Common myeloid progenitor, CD34-positive (primary cell): ENCODE results near the gene CDH13.

Experiments used
- CTCF ChIA-PET: fragments of 350-600 bp; sonication (Branson Sonifier 250); formaldehyde crosslinking; loops from one replicate; lab custom pipeline; 2021; ENCODE audit warnings: antibody characterized with exemption; lab: Charles Lee
- POLR2A ChIA-PET: fragments of 350-600 bp; sonication (Branson Sonifier 250); formaldehyde crosslinking; loops from one replicate; lab custom pipeline; 2021; ENCODE audit warnings: antibody characterized with exemption; lab: Charles Lee
- DNase-seq, 3 donors: peaks; one replicate each; pipeline versions ENCODE4 v3.0.0 to v3.0.0-alpha.2; 2013
- H3K27ac ChIP-seq, 2 experiments: 1 replicate in 1 of 2; 2 replicates in 1 of 2; pipeline ENCODE4 v1.7.0; 2013; ENCODE audit warnings: inconsistent platforms in 2 of 2, low read length in 2 of 2, mild to moderate bottlenecking in 2 of 2, low read depth in 1 of 2, moderate library complexity in 1 of 2; ENCODE audit not compliant: severe bottlenecking in 2 of 2, insufficient read depth in 1 of 2, poor library complexity in 1 of 2
- H3K27me3 ChIP-seq, 5 experiments: replicated peaks in 2 of 5; 1 replicate in 3 of 5; 2 replicates in 2 of 5; pipeline versions ENCODE4 v1.6.1 to v1.7.0; 2013; ENCODE audit warnings: low read length in 4 of 5, mild to moderate bottlenecking in 2 of 5, moderate library complexity in 2 of 5, inconsistent platforms in 1 of 5; ENCODE audit not compliant: insufficient read depth in 5 of 5, control insufficient read depth in 4 of 5
- H3K36me3 ChIP-seq, 4 experiments: 1 replicate in 2 of 4; 2 replicates in 2 of 4; pipeline versions ENCODE4 v1.6.1 to v1.7.0; 2013; ENCODE audit warnings: low read length in 3 of 4, control low read depth in 1 of 4, mild to moderate bottlenecking in 1 of 4; ENCODE audit not compliant: control insufficient read depth in 4 of 4, insufficient read depth in 4 of 4
- H3K4me1 ChIP-seq, 4 experiments: 1 replicate in 3 of 4; 2 replicates in 1 of 4; pipeline versions ENCODE4 v1.6.1 to v1.7.1; 2013; ENCODE audit warnings: low read length in 3 of 4, mild to moderate bottlenecking in 3 of 4, control low read depth in 1 of 4, inconsistent platforms in 1 of 4, moderate library complexity in 1 of 4; ENCODE audit not compliant: control insufficient read depth in 4 of 4, insufficient read depth in 4 of 4; ENCODE audit errors: control extremely low read depth in 1 of 4
- H3K4me3 ChIP-seq, 7 experiments: 1 replicate in 4 of 7; 2 replicates in 3 of 7; pipeline versions ENCODE4 v1.5.1 to v1.7.0; 2013; ENCODE audit warnings: mild to moderate bottlenecking in 7 of 7, low read length in 6 of 7, moderate library complexity in 6 of 7, inconsistent platforms in 2 of 7, low read depth in 2 of 7, control low read depth in 1 of 7; ENCODE audit not compliant: insufficient read depth in 4 of 7, control insufficient read depth in 1 of 7; ENCODE audit errors: extremely low read depth in 1 of 7
- H3K9me3 ChIP-seq, 5 experiments: 1 replicate in 4 of 5; 2 replicates in 1 of 5; pipeline versions ENCODE4 v1.6.1 to v1.7.1; 2013; ENCODE audit warnings: low read length in 4 of 5, mild to moderate bottlenecking in 2 of 5, inconsistent platforms in 1 of 5, low read depth in 1 of 5, moderate library complexity in 1 of 5; ENCODE audit not compliant: control insufficient read depth in 4 of 5, insufficient read depth in 2 of 5; ENCODE audit errors: control extremely low read depth in 1 of 5
- WGBS: methylation state at CpG from one replicate; pipeline ENCODE4 v1.1.5; 2013; ENCODE audit not compliant: insufficient coverage; 5-methylcytosine and 5-hydroxymethylcytosine counted together

The CDH13 gene

DNA sequence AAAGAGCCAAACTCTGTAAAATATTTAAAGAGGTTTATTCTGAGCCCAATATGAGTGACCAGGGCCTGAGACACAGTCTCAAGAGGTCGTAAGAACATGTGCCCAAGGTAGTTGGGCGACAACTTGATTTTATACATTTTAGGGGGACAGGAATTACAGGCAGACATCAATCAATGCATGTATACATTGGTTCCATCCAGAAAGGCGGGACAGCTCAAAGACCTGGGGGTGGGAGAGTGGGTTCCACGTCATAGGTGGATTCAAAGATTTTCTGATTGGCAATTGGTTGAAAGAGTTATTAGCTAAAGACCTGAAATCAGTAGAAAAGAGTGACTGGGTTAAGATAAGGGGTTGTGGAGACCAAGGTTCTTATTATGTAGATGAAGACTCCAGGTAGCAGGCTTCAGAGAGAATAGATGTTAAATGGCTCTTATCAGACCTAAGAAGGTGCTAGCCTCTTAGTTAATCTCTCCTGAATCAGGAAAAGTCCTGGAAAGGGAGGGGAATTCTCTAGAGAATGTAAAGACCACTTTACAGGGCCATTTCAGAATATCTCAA lies 1213.4 kb downstream of the CDH13 start:
- Histone ChIP-seq H3K4me1 (peaks cover 17 to 49% (median 39%) of the 10 kb centered on the region in 4 experiments), H3K27ac (no peak overlapping the region), H3K27me3 (no peaks in the 10 kb centered on the region), H3K9me3 (no peaks in the 10 kb centered on the region), H3K4me3 (no peak overlapping the region), H3K36me3 (no peaks in the 10 kb centered on the region)
- ChIA-PET POLR2A (no interaction called here), CTCF (interaction anchor here (5.9 kb wide), 1 partner anchor 14 kb away, joined by 29 read pairs; no protein-coding TSS in a partner anchor)
- DNase-seq = no peak
- 71% methylated on average over 4 of the region's 4 CpGs for WGBS

DNA sequence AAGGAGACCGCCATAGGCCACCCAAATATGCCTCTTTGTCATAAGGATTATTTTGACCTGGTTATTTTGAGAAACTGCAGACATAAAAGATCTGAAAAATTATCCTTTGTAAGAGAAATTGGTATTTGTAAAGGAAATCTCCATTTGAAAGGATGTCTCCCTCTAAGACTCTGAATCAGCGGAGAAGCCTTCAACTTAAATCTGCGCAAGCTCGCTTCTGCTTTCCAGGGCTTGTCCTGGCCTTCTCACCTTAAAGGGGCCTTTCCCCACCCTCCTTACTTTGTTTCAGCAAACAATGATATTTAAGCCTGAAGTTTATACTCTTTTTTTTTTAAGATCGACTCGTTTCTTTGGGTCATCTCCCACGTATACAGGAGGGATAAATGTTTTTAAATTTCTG lies 1215.5 kb downstream of the CDH13 start:
- Histone ChIP-seq H3K36me3 (no peaks in the 10 kb centered on the region), H3K9me3 (no peaks in the 10 kb centered on the region), H3K4me3 (no peak overlapping the region), H3K27ac (peak overlapping the region in 1 of 2 experiments; percentile 46), H3K27me3 (no peaks in the 10 kb centered on the region), H3K4me1 (peaks cover 7 to 33% (median 24%) of the 10 kb centered on the region in 4 experiments)
- 100% methylated on average over 2 of the region's 7 CpGs for WGBS
- ChIA-PET POLR2A (interaction anchor here (1.1 kb wide), 1 partner anchor 18 kb away, joined by 3 read pairs; no protein-coding TSS in a partner anchor), CTCF (interaction anchor here (5.9 kb wide), 1 partner anchor 16 kb away, joined by 29 read pairs; no protein-coding TSS in a partner anchor)
- DNase-seq = peak in 2 of 3 donors; percentile 27 to 32

DNA sequence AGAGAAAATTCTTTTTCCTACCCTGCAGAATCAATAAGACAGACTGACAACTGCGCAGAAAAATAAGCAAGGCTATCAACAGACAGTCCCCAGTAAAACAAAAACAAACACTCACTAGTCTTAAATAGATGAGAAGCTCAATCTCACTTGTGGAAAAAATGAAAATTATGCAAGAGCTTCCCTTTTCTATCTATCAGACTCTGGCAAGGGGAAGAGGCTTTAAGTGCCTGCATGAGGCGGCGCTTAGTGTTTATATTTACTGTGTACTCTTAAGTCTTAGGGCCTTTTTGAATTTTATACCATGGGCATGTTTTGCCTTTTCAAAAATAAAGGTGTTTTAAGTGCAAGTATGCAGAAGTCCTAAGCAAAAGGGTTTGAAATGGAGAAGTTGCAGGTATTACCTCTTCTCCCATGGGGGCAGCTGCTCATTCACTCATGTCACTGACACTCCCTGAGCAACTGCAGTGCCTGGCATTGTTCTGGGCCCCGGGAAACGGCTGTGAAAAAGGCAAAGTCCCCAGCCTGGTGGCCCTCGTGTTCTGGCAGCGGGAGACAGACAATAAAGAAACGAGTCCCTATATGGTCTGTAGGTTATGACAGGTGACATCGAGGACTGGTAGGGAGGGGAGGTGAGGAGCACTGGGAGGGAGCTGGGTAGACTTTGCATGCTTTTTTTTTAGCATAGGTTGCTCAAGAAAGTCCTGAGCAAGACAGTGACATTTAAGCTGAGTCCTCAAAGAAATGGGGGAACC lies 1216.2 kb downstream of the CDH13 start:
- H3K9me3 ChIP-seq = no peaks in the 10 kb centered on the region
- ChIA-PET POLR2A (interaction anchor here (1.1 kb wide), 1 partner anchor 18 kb away, joined by 3 read pairs; no protein-coding TSS in a partner anchor), CTCF (interaction anchor here (5.9 kb wide), 1 partner anchor 17 kb away, joined by 29 read pairs; no protein-coding TSS in a partner anchor)
- peaks cover 7 to 39% (median 28%) of the 10 kb centered on the region in 4 experiments for H3K4me1 ChIP-seq
- H3K36me3 ChIP-seq = no peaks in the 10 kb centered on the region
- H3K27ac ChIP-seq = peak overlapping the region in 1 of 2 experiments; percentile 46
- 22% methylated on average over 8 of the region's 9 CpGs for WGBS
- H3K4me3 ChIP-seq = peak overlapping the region in 1 of 7 experiments; percentile 19
- DNase-seq = peak in 2 of 3 donors; percentile 72 to 81
- no peaks in the 10 kb centered on the region for H3K27me3 ChIP-seq

DNA sequence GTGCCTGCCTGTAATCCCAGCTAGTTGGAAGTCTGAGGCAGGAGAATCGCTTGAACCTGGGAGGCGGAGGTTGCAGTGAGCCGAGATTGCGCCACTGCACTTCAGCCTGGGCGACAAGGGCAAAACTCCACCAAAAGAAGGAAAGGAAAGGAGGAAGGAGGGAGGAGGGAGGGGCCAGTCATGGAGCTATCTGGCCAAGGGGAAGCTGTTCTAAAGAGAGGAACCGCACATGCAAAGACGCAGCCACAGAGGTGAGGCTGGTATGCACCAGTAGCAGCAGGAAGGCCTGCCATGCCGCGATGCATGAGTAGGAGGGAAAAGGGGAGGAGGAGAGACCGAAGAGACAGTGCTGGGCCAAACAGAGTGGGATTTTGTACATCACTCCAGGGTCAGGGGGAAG lies 1216.9 kb downstream of the CDH13 start:
- Histone ChIP-seq H3K36me3 (no peaks in the 10 kb centered on the region), H3K4me3 (no peak overlapping the region), H3K4me1 (peaks cover 7 to 40% (median 28%) of the 10 kb centered on the region in 4 experiments), H3K9me3 (no peaks in the 10 kb centered on the region), H3K27me3 (no peaks in the 10 kb centered on the region), H3K27ac (no peak overlapping the region)
- POLR2A ChIA-PET = no interaction called here
- 36% methylated on average over 9 of the region's 10 CpGs for WGBS
- peak in 2 of 3 donors; percentile 46 to 56 for DNase-seq
- CTCF ChIA-PET = interaction anchor here (5.9 kb wide), 1 partner anchor 17 kb away, joined by 29 read pairs; no protein-coding TSS in a partner anchor

DNA sequence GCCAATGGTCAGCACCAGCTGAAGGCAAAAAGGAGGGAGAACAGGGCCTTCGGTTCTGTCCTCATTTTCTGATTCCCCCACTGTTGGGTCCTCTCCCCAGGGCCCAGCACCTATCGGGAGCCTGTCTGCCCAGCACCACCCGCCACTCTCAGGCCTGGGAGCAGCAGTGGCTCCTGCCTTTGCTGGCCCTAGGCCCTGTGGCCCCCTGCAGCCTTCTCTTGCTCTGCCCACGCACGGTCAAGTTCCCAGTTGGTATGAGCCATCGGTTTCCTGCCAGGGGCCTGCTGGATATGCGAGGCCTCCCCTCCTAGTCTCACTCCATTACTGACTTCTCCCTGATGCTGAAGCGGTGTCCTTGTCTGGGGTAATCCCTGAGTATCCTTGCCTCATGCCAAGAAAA lies 1218.5 kb downstream of the CDH13 start:
- 94% methylated on average over 8 of the region's 8 CpGs for WGBS
- Histone ChIP-seq H3K4me3 (no peak overlapping the region), H3K27ac (no peak overlapping the region), H3K9me3 (no peaks in the 10 kb centered on the region), H3K36me3 (no peaks in the 10 kb centered on the region), H3K27me3 (no peaks in the 10 kb centered on the region), H3K4me1 (peaks cover 7 to 40% (median 28%) of the 10 kb centered on the region in 4 experiments)
- no peak for DNase-seq
- ChIA-PET POLR2A (no interaction called here), CTCF (no interaction called here)

DNA sequence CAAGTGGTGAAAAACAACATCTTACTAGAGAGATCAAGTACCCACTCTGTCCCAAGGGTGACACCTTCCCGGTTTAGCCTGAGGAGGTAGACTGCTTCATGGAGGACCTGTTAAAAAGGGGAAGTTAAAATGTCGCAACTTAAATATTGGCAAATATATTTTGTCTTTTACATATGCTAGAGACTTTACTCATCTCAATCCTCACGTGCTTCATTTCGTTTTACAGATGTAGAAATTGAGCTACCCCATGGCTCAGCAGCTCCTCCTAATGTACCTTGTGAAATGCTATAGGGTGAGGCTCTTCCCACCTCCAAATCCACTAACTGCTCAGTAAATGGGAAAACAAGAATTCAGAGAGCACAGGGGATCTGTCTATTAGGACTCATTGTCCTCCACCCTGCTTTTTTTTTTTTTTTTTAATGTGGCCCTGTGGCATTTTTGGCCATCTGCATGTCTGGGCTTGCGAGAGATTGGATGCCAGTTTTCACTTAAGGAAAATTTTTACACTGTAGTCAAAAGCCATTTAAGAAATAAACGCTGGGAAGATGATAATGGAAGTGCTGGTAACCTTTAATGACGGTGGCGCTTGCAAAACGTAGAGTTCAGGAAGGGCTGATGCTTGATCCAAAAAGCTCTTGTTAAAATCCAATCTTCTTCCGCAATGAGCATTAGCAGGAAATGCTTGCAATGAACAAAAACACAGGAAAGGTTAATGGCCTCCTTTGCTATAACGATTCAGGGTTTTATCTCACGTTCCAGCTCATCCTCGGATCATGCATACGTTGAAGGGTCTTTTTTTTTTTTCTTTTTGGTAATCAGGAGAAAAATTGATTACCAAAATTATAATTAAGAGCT lies 1220.8 kb downstream of the CDH13 start:
- Histone ChIP-seq H3K9me3 (no peaks in the 10 kb centered on the region), H3K4me1 (peaks cover 5 to 33% (median 21%) of the 10 kb centered on the region in 4 experiments), H3K27me3 (no peaks in the 10 kb centered on the region), H3K27ac (no peak overlapping the region), H3K4me3 (no peak overlapping the region), H3K36me3 (no peaks in the 10 kb centered on the region)
- 90% methylated on average over 5 of the region's 14 CpGs for WGBS
- ChIA-PET CTCF (interaction anchor here (1.0 kb wide), 1 partner anchor 24 kb away, joined by 3 read pairs; no protein-coding TSS in a partner anchor), POLR2A (interaction anchor here (0.7 kb wide), 1 partner anchor 28 kb away, joined by 3 read pairs; no protein-coding TSS in a partner anchor)
- peak in 2 of 3 donors; percentile 61 to 68 for DNase-seq
